Measurements from ENCODE around the gene SEC61B. TPM values are rescaled to one million over a fixed set of nuclear protein-coding genes. Genes with fewer than 3 reads are reported as not detected.

Gene SEC61B
- total RNA-seq, 4 donors from 2014 or later, result 47.7 to 73.6 (median 58.0) TPM

DNA sequence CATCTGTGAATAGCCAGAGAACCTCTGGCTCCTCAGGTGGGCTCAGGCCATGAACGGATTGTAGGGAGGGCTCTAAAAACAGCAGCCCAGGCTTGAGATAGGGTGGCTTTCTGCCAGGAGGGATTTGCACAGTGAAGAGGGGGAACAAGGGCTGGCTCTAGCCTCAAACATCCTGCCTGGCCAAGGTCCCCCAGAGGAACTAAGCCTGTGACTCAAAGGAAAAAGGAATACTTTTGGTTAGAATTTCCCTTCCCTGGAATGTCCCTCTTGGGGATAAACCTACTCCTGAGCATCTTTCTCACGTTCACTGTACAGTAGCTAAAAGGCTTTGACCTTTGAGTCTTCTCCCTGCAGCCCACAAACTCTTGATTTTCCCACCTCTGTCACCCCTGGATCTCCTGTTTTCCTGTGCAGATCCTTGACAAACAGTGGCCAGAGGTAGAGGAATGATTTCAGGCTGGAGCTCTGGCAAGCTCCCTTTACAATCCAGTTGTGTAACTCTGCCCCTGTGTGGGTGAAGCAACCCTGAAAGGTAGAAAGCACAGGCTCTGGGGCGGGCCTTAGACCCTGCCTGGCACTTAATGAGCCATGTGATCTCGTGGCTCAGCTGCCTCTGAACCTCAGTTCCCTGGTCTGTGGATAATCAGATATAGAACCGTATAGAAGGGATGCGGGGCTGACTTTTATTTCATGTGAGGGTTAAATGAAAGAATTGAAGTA is 17.4 kb downstream of the SEC61B start:
- no peak for DNase-seq
- Histone ChIP-seq H3K27me3 (no peaks in the 10 kb centered on the region), H3K4me1 (peaks cover 0 to 3% (median 0%) of the 10 kb centered on the region in 4 donors), H3K36me3 (peaks cover 0 to 9% (median 0%) of the 10 kb centered on the region in 3 donors), H3K27ac (no peak overlapping the region), H3K4me3 (no peak overlapping the region), H3K9me3 (no peaks in the 10 kb centered on the region)
- TF ChIP-seq CTCF (IDR thresholded peaks at IDR 0.05) (no peak), POLR2A (IDR thresholded peaks at IDR 0.05) (no peak)

GRCh38 chr9:99241106-99241505 is 19.0 kb downstream of the SEC61B start:
- Histone ChIP-seq H3K4me1 (no peaks in the 10 kb centered on the region), H3K4me3 (no peak overlapping the region), H3K27ac (no peak overlapping the region), H3K27me3 (no peaks in the 10 kb centered on the region), H3K9me3 (no peaks in the 10 kb centered on the region), H3K36me3 (peaks cover 0 to 9% (median 0%) of the 10 kb centered on the region in 3 donors)
- no peak for DNase-seq
- no peak for TF ChIP-seq POLR2A (IDR thresholded peaks at IDR 0.05)
- no peak for TF ChIP-seq CTCF (IDR thresholded peaks at IDR 0.05)

GRCh38 chr9:99244344-99245260 is 22.5 kb downstream of the SEC61B start:
- DNase-seq, result no peak
- Histone ChIP-seq H3K27me3 (no peaks in the 10 kb centered on the region), H3K4me1 (no peaks in the 10 kb centered on the region), H3K4me3 (no peak overlapping the region), H3K27ac (no peak overlapping the region), H3K9me3 (no peaks in the 10 kb centered on the region), H3K36me3 (peaks cover 0 to 6% (median 0%) of the 10 kb centered on the region in 3 donors)
- TF ChIP-seq CTCF (IDR thresholded peaks at IDR 0.05), result no peak
- no peak for TF ChIP-seq POLR2A (IDR thresholded peaks at IDR 0.05)

DNA sequence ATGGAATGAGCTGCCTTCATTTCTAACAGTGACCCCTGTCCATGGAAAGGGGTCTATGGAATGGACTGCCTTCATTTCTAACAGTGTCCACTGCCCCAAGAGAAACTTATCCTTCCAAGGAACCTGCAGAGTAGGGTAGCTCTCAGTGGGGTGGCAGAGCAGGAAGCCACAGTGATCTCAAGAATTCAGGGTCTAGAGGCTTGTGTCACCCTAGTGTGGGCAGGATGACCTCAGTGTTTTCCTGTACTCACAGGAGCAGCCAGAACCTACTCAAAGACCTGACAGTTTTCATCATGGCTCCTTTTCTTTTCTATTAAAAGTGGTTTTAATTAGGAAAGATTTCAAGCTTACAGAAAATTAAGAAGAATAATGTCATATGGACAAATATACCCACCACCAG is 27.5 kb downstream of the SEC61B start:
- Histone ChIP-seq H3K27me3 (no peaks in the 10 kb centered on the region), H3K36me3 (no peaks in the 10 kb centered on the region), H3K9me3 (no peaks in the 10 kb centered on the region), H3K4me1 (no peaks in the 10 kb centered on the region), H3K4me3 (no peak overlapping the region), H3K27ac (no peak overlapping the region)
- DNase-seq, result no peak
- TF ChIP-seq POLR2A (IDR thresholded peaks at IDR 0.05), result no peak
- TF ChIP-seq CTCF (IDR thresholded peaks at IDR 0.05), result no peak

DNA sequence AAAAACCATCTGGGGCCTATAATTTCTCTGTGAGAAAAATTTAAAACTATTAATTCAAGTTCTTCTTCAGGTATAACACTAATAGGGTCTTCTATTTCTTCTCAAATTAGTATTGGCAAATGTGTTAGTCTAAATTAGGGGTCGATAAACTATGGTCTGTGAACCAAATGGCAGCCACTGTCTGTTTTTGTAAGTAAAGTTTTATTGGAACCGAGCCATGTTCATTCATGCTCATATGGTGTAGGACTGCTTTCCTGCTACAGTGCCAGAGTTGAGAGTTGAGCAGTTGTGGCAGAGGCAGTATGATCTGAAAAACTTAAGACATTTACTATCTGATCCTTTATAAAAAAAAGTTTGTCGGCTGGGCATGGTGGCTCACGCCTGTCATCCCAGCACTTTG is 29.1 kb downstream of the SEC61B start:
- no peaks in the 10 kb centered on the region for H3K36me3 ChIP-seq
- no peak for DNase-seq
- H3K9me3 ChIP-seq, result no peaks in the 10 kb centered on the region
- H3K4me1 ChIP-seq, result no peaks in the 10 kb centered on the region
- no peaks in the 10 kb centered on the region for H3K27me3 ChIP-seq
- no peak overlapping the region for H3K4me3 ChIP-seq
- no peak for TF ChIP-seq CTCF (IDR thresholded peaks at IDR 0.05)
- no peak overlapping the region for H3K27ac ChIP-seq
